Testis (tissue), 2 donors: ENCODE measurements around the gene MYL6B.

ENCODE experiments used
- POLR2A ChIP-seq: fragments of 450-650 bp; IDR thresholded peaks from one replicate; pipeline ENCODE4 v1.6.1; 2017; ENCODE audit warnings: antibody characterized with exemption, mild to moderate bottlenecking, moderate library complexity
- TF ChIP-seq, protein P1 (sequence below), 3 experiments: fragments of 450-650 bp in 2 of 3; fragments of 200-600 bp in 1 of 3; sonication (generic) in 1 of 3; IDR thresholded peaks; one replicate each; pipeline ENCODE4 v1.5.1; 2016 to 2019; ENCODE audit warnings: antibody characterized with exemption in 3 of 3, mild to moderate bottlenecking in 2 of 3, moderate library complexity in 1 of 3

DNA sequence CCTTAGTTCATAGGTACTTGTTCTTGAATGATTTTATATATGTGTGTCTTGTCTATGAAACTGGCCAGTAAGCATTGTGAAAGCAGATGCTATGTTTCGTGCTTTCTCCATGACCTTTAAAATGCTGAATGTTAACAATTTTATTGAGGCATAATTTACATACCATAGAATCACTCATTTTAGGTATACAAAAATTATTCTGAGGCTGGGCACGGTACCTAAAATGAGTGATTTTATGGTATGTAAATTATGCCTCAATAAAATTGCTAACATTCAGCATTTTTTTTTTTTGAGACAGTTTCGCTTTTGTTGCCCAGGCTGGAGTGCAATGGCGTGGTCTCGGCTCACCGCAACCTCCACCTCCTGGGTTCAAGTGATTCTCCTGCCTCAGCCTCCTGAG lies 17.5 kb upstream of the MYL6B start:
- TF ChIP-seq, protein P1, sequence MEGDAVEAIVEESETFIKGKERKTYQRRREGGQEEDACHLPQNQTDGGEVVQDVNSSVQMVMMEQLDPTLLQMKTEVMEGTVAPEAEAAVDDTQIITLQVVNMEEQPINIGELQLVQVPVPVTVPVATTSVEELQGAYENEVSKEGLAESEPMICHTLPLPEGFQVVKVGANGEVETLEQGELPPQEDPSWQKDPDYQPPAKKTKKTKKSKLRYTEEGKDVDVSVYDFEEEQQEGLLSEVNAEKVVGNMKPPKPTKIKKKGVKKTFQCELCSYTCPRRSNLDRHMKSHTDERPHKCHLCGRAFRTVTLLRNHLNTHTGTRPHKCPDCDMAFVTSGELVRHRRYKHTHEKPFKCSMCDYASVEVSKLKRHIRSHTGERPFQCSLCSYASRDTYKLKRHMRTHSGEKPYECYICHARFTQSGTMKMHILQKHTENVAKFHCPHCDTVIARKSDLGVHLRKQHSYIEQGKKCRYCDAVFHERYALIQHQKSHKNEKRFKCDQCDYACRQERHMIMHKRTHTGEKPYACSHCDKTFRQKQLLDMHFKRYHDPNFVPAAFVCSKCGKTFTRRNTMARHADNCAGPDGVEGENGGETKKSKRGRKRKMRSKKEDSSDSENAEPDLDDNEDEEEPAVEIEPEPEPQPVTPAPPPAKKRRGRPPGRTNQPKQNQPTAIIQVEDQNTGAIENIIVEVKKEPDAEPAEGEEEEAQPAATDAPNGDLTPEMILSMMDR (IDR thresholded peaks at IDR 0.05) = no peak
- no peak for TF ChIP-seq POLR2A
